ENCODE results near the gene PRKCH. TPM values are rescaled to one million over a fixed set of nuclear protein-coding genes. Genes with fewer than 3 reads are reported as not detected.

PRKCH gene
- total RNA-seq, 1 experiment from 2014 or later: 170 TPM

- H3K4me2 ChIP-seq (ENCODE audit: low read length): no peak overlapping the region
- H3K9me3 ChIP-seq (ENCODE audit: low read length): no peaks in the 10 kb centered on the region
- no peaks in the 10 kb centered on the region for H3K9me2 ChIP-seq (replicated peaks; ENCODE audit: low read length)
- no peaks in the 10 kb centered on the region for H3K79me2 ChIP-seq (ENCODE audit: low read length)
- no peaks in the 10 kb centered on the region for H3F3A ChIP-seq (ENCODE audit: low read length, unreplicated experiment)
- no peak overlapping the region for H2AFZ ChIP-seq (ENCODE audit: low read length)
- H3K4me3 ChIP-seq (ENCODE audit: low read length): no peak overlapping the region
- no peak overlapping the region for H3K27ac ChIP-seq (ENCODE audit: low read length)
- TF ChIP-seq EZH2phosphoT487 (IDR thresholded peaks at IDR 0.05; ENCODE audit: borderline replicate concordance, low read length) (no peak), CTCF (conservative IDR thresholded peaks at IDR 0.05; ENCODE audit: low read depth, low read length) (no peak), EZH2 (IDR thresholded peaks at IDR 0.05; ENCODE audit: low read length, unreplicated experiment) (no peak)
- ATAC-seq (no peak), DNase-seq (no peak)
- peaks cover 9% of the 10 kb centered on the region; the same call in 1 of the 2 replicates for H3K36me3 ChIP-seq (ENCODE audit: low read depth, low read length)
- H3K9ac ChIP-seq (ENCODE audit: low read length): no peak overlapping the region
- CTCF ChIA-PET: no interaction called here
- H3K27me3 ChIP-seq (ENCODE audit: low read length): no peaks in the 10 kb centered on the region
- POLR2A ChIA-PET (ENCODE audit: unreplicated experiment): interaction anchor here (0.6 kb wide), 1 partner anchor 831 kb away, joined by 5 read pairs; no protein-coding TSS in a partner anchor
- peaks cover 31% of the 10 kb centered on the region for H3K4me1 ChIP-seq (ENCODE audit: insufficient read depth, low read length)
- intact Hi-C loops (cut with micrococcal nuclease): no loop called here
- no TSS peak for BruUV-seq (replicated peaks)
- H4K20me1 ChIP-seq (ENCODE audit: low read length): no peaks in the 10 kb centered on the region
Measured at GRCh38 chr14:61543946-61544345, 222.6 kb downstream of the PRKCH start.

GRCh38 chr14:61544448-61545330 lies 223.3 kb downstream of the PRKCH start:
- TF ChIP-seq EZH2 (IDR thresholded peaks at IDR 0.05; ENCODE audit: low read length, unreplicated experiment) (no peak), EZH2phosphoT487 (IDR thresholded peaks at IDR 0.05; ENCODE audit: borderline replicate concordance, low read length) (no peak), CTCF (conservative IDR thresholded peaks at IDR 0.05; ENCODE audit: low read depth, low read length) (no peak)
- H2AFZ ChIP-seq (ENCODE audit: low read length): no peak overlapping the region
- BruUV-seq (replicated peaks): no TSS peak
- CTCF ChIA-PET: no interaction called here
- H3K4me2 ChIP-seq (ENCODE audit: low read length): no peak overlapping the region
- H3K79me2 ChIP-seq (ENCODE audit: low read length): no peaks in the 10 kb centered on the region
- peaks cover 17% of the 10 kb centered on the region for H3K36me3 ChIP-seq (ENCODE audit: low read depth, low read length)
- H3F3A ChIP-seq (ENCODE audit: low read length, unreplicated experiment): no peaks in the 10 kb centered on the region
- no peak overlapping the region for H3K4me3 ChIP-seq (ENCODE audit: low read length)
- no peak for DNase-seq
- intact Hi-C loops (cut with micrococcal nuclease): no loop called here
- no peak for ATAC-seq
- POLR2A ChIA-PET (ENCODE audit: unreplicated experiment): interaction anchor here (0.6 kb wide), 1 partner anchor 832 kb away, joined by 5 read pairs; no protein-coding TSS in a partner anchor
- H3K27ac ChIP-seq (ENCODE audit: low read length): no peak overlapping the region
- H3K27me3 ChIP-seq (ENCODE audit: low read length): no peaks in the 10 kb centered on the region
- no peaks in the 10 kb centered on the region for H3K9me2 ChIP-seq (replicated peaks; ENCODE audit: low read length)
- H4K20me1 ChIP-seq (ENCODE audit: low read length): no peaks in the 10 kb centered on the region
- H3K9me3 ChIP-seq (ENCODE audit: low read length): no peaks in the 10 kb centered on the region
- no peak overlapping the region for H3K9ac ChIP-seq (ENCODE audit: low read length)
- H3K4me1 ChIP-seq (ENCODE audit: insufficient read depth, low read length): peaks cover 26% of the 10 kb centered on the region
